Measurements from ENCODE around the gene KRTAP2-4.
"Not testable (repeated sequence)": the region's sequence is repeated elsewhere in the genome, so short reads cannot be mapped to it uniquely, and the experiment has no call there.

GRCh38 chr17:41088760-41089352 lies 23.2 kb upstream of the KRTAP2-4 start:
- TF ChIP-seq CTCF (IDR thresholded peaks at IDR 0.05; ENCODE audit: low read length); EZH2 (IDR thresholded peaks at IDR 0.05; ENCODE audit: borderline replicate concordance, low read length): not testable (repeated sequence)
